GM12892 (cell line): Measurements from ENCODE around the gene CPXM2.

Source experiments
- POLR2A ChIP-seq: IDR thresholded peaks from 2 replicates; pipeline ENCODE4 v1.6.1; 2011; ENCODE audit warnings: low read depth, low read length, control low read depth
- POLR2AphosphoS5 ChIP-seq: IDR thresholded peaks from 2 replicates; pipeline ENCODE4 v1.6.1; 2011; ENCODE audit warnings: low read depth, low read length, control low read depth
- TAF1 ChIP-seq: IDR thresholded peaks from 2 replicates; pipeline ENCODE4 v1.6.1; 2011; ENCODE audit warnings: low read depth, mild to moderate bottlenecking, control low read depth, low read length, borderline replicate concordance

DNA sequence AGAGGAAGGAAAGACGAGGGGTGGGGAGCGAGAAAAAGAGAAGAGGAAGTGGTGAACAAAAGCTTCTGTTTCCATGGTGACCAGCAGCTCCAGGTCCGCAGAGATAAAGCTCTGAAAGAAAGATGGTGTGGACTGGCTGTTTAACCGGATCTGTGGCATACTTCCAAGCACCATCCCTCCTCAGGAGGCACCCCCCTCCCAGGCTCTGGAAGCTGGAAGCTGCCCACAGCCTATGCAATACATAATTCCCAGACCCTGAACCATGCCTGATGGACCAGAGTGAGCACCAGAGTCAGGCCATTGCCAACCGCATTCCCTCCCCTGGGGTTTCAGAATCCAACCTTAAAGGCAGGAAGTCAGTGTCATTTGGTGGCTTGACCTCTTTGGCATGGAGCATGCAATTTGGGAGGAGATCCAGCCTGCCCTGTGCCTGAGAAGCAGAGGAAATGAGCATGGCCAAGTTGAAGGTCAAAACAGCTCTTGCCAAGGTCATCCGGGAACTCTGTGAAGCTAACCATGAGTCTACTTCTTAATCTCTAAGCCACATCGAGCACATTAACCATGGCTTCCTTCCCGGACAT, 22.2 kb upstream of the CPXM2 start:
- TF ChIP-seq POLR2AphosphoS5 (no peak), POLR2A (no peak), TAF1 (no peak)
